Heart left ventricle (tissue), 13 donors: ENCODE measurements around the gene MAPT.

Source experiments
- CTCF ChIP-seq, 12 donors: fragments of 200-600 bp; sonication (generic) in 4 of 12; IDR thresholded peaks; one replicate each; pipeline versions ENCODE4 v1.5.0 to v1.8.0; 2018 to 2022; ENCODE audit warnings: antibody characterized with exemption in 12 of 12, mild to moderate bottlenecking in 5 of 12
- POLR2A ChIP-seq, 2 donors: fragments of 450-650 bp; IDR thresholded peaks; one replicate each; pipeline ENCODE4 v1.6.1; 2017; ENCODE audit warnings: antibody characterized with exemption in 2 of 2, mild to moderate bottlenecking in 2 of 2, moderate library complexity in 2 of 2
- donor health status: ischemic (EF 13 %, LVEDD 7.1; RV severe dilation, severe dysfunction).
- donor health status: DM: no; HTN: yes; CAD: no.
- donor health status: DM: no; HTN: no; CAD: no.
- donor health status: ischemic (EF 25% LVEDD 6.9; RV normal size, moderate dysfunction).
- donor health status: ischemic (EF 25% LVEDD 5.7; RV mildly dilated, moderate dysfunction).
- donor health status: ischemic (EF 35%, LVEDD 5.7; RV mildly dilated, moderate dysfunction).
- donor health status: nonischemic (EF 11% LVEDD 7.7; RV severe dilation, severe dysfunction).
- donor health status: DM: yes; HTN: yes; CAD: no.
- donor health status: PGD.
- donor health status: ischemic (EF 29% LVEDD 5.4; RV normal size, mild dysfunction).
- donor health status: nonischemic (EF 23%, LVEDD 6.1; RV moderate dilation, normal function).

- no peak for TF ChIP-seq POLR2A (IDR thresholded peaks at IDR 0.05)
- no peak for TF ChIP-seq CTCF (IDR thresholded peaks at IDR 0.05)
Observed at GRCh38 chr17:45874151-45874550, 20.2 kb upstream of the MAPT start.
